ENCODE results near the gene AGBL3. TPM values are rescaled to one million over a fixed set of nuclear protein-coding genes. Genes with fewer than 3 reads are reported as not detected.

The AGBL3 gene
- total and polyA plus RNA-seq, 9 of the 15 experiments (the other 6 are each of a cell fraction or from before 2014, with no cell fraction given), result 0.54 to 2.9 (median 1.7) TPM

- TF ChIP-seq ZNF766 (CRISPR knock-in tag; conservative IDR thresholded peaks at IDR 0.05) (peak; percentile 79; the same call in 1 of the 2 replicates), ZNF212 (CRISPR knock-in tag; IDR thresholded peaks at IDR 0.05) (no peak), ZNF717 (CRISPR knock-in tag; IDR thresholded peaks at IDR 0.05) (no peak), SIX5 (IDR thresholded peaks at IDR 0.05; ENCODE audit: borderline replicate concordance in 1 of 2, insufficient read depth in 1 of 2, low read depth in 1 of 2, low read length in 2 of 2) (no peak), XRCC5 (IDR thresholded peaks at IDR 0.05; ENCODE audit: low read depth, low read length) (no peak), HDAC2 (IDR thresholded peaks at IDR 0.05) (no peak), CREB1 (IDR thresholded peaks at IDR 0.05) (no peak), CREB1 (CRISPR knock-in tag; IDR thresholded peaks at IDR 0.05) (no peak), NRF1 (conservative IDR thresholded peaks at IDR 0.05 in 1 of 2, IDR thresholded peaks at IDR 0.05 in 1 of 2) (no peak), BRD4 (IDR thresholded peaks at IDR 0.05) (no peak), CBX3 (IDR thresholded peaks at IDR 0.05; ENCODE audit: borderline replicate concordance in 1 of 2, low read length in 2 of 2) (no peak), ELF1 (tag; IDR thresholded peaks at IDR 0.05) (0 out of 2 replicates have a peak, but pooled peaks have one; percentile 17), NUFIP1 (IDR thresholded peaks at IDR 0.05; ENCODE audit: partially characterized antibody) (no peak)
- TF ChIP-seq, protein P1, sequence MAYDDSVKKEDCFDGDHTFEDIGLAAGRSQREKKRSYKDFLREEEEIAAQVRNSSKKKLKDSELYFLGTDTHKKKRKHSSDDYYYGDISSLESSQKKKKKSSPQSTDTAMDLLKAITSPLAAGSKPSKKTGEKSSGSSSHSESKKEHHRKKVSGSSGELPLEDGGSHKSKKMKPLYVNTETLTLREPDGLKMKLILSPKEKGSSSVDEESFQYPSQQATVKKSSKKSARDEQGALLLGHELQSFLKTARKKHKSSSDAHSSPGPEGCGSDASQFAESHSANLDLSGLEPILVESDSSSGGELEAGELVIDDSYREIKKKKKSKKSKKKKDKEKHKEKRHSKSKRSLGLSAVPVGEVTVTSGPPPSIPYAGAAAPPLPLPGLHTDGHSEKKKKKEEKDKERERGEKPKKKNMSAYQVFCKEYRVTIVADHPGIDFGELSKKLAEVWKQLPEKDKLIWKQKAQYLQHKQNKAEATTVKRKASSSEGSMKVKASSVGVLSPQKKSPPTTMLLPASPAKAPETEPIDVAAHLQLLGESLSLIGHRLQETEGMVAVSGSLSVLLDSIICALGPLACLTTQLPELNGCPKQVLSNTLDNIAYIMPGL (CRISPR knock-in tag; IDR thresholded peaks at IDR 0.05), result no peak
- TF ChIP-seq, protein P2, sequence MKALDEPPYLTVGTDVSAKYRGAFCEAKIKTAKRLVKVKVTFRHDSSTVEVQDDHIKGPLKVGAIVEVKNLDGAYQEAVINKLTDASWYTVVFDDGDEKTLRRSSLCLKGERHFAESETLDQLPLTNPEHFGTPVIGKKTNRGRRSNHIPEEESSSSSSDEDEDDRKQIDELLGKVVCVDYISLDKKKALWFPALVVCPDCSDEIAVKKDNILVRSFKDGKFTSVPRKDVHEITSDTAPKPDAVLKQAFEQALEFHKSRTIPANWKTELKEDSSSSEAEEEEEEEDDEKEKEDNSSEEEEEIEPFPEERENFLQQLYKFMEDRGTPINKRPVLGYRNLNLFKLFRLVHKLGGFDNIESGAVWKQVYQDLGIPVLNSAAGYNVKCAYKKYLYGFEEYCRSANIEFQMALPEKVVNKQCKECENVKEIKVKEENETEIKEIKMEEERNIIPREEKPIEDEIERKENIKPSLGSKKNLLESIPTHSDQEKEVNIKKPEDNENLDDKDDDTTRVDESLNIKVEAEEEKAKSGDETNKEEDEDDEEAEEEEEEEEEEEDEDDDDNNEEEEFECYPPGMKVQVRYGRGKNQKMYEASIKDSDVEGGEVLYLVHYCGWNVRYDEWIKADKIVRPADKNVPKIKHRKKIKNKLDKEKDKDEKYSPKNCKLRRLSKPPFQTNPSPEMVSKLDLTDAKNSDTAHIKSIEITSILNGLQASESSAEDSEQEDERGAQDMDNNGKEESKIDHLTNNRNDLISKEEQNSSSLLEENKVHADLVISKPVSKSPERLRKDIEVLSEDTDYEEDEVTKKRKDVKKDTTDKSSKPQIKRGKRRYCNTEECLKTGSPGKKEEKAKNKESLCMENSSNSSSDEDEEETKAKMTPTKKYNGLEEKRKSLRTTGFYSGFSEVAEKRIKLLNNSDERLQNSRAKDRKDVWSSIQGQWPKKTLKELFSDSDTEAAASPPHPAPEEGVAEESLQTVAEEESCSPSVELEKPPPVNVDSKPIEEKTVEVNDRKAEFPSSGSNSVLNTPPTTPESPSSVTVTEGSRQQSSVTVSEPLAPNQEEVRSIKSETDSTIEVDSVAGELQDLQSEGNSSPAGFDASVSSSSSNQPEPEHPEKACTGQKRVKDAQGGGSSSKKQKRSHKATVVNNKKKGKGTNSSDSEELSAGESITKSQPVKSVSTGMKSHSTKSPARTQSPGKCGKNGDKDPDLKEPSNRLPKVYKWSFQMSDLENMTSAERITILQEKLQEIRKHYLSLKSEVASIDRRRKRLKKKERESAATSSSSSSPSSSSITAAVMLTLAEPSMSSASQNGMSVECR (CRISPR knock-in tag; IDR thresholded peaks at IDR 0.05), result no peak
- TF ChIP-seq, protein P3, sequence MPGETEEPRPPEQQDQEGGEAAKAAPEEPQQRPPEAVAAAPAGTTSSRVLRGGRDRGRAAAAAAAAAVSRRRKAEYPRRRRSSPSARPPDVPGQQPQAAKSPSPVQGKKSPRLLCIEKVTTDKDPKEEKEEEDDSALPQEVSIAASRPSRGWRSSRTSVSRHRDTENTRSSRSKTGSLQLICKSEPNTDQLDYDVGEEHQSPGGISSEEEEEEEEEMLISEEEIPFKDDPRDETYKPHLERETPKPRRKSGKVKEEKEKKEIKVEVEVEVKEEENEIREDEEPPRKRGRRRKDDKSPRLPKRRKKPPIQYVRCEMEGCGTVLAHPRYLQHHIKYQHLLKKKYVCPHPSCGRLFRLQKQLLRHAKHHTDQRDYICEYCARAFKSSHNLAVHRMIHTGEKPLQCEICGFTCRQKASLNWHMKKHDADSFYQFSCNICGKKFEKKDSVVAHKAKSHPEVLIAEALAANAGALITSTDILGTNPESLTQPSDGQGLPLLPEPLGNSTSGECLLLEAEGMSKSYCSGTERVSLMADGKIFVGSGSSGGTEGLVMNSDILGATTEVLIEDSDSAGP (CRISPR knock-in tag; IDR thresholded peaks at IDR 0.05), result no peak
Observed at GRCh38 chr7:135147899-135148721, 161.8 kb downstream of the AGBL3 start, which contains the start of gene TMEM140 (continued).
